ENCODE measurements around the gene TBC1D8.

The TBC1D8 gene

DNA sequence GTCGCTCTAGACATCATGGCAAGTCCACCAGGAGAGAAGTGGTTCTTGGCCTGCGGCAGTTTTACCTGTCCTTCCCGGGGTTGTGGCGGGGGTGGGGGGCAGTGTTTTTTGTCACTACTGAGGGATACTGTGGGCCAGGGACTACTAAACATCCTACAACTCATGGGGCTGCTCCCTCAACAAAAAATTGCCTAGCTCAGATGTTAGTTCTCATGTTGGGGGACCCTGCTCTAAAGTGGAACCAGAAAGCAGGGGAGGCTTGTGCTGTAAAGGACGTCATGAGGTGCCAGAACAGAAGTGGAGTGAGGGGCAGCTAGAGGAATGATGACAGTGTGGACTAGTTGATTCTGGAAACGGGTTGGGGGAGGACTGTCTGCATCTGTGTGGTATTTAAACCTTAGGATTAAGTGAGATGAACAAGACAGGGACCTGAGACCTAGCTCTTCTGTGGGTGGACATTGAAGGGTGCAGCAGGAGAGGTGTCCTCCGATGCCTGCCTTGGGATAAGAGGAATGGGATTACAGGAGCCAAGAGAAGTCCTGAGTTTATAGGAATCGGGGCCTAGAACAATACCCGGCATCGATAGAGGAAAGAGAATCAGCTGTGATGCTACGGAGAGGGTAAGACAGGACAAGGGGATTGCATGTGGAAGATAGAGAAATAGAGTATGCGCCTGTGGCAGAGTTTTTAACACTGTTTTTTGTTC is 146.4 kb downstream of the TBC1D8 start:
- Mint-ChIP-seq H3K27me3 (no peaks in the 10 kb centered on the region), H3K4me3 (peak overlapping the region; percentile 85 to 96), H3K4me1 (ENCODE audit: low read depth in 2 of 2) (peaks cover 36 to 56% of the 10 kb centered on the region in 2 donors), H3K9me3 (peaks cover 0 to 2% of the 10 kb centered on the region in 2 donors), H3K27ac (peak overlapping the region; percentile 95 to 98), H3K36me3 (ENCODE audit: insufficient read depth) (peaks cover 85% of the 10 kb centered on the region)
- DNase-seq (no peak), ATAC-seq (replicated peaks) (no peak)

DNA sequence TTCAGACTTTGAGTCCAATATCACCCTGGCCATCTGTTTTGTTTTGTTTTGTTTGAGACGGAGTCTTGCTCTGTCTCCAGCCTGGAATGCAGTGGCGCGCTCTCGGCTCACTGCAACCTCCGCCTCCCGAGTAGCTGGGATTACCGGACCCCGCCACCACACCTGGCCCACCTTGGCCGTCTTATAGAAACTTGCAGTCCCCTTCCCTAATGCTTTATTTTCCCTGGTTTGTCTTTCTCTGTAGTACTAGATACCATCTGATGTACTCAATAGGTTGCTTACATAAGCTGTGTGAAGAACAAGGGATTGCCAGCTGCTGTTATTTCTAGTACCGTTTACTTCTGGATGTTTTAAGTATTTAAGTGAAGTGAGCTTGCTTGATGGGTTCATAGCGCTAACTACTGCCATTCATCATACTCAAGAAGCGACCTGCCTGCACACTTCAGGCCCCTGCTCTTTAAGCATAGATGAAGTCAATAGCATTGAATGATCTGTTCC is 147.9 kb downstream of the TBC1D8 start:
- Mint-ChIP-seq H3K4me3 (peak overlapping the region; percentile 85 to 96), H3K27me3 (no peaks in the 10 kb centered on the region), H3K36me3 (ENCODE audit: insufficient read depth) (peaks cover 70% of the 10 kb centered on the region), H3K27ac (peak overlapping the region; percentile 95 to 98), H3K4me1 (ENCODE audit: low read depth in 2 of 2) (peaks cover 36 to 50% of the 10 kb centered on the region in 2 donors), H3K9me3 (peaks cover 0 to 2% of the 10 kb centered on the region in 2 donors)
- ATAC-seq (replicated peaks) = no peak
- DNase-seq = no peak

DNA sequence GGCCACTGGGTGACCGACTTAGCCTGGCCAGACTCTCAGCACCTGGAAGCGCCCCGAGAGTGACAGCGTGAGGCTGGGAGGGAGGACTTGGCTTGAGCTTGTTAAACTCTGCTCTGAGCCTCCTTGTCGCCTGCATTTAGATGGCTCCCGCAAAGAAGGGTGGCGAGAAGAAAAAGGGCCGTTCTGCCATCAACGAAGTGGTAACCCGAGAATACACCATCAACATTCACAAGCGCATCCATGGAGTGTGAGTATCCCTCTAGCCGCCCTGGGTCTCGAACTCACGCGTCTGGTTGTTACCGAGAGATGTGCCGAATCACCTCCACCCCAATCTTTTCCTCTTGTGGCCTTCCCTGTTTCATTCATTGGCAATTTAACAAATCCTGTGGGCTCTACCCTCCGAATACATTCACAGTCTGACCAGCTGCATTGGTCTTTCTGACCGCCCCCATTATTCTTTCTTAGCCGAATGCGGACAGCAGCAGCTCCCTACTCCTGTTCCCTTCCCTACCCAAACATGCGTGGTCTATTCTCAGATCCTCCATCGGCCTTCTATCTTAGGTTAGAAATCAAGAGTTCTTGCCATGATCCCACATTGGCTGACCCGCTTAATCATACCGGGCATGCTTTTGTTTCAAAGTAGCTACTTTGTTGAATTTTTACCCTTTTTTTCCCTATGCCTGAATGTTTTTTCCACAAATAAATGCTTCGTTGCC is 148.5 kb downstream of the TBC1D8 start:
- H3K27ac Mint-ChIP-seq = peak overlapping the region; percentile 95 to 98
- H3K9me3 Mint-ChIP-seq = peaks cover 0 to 2% of the 10 kb centered on the region in 2 donors
- peaks cover 64% of the 10 kb centered on the region for H3K36me3 Mint-ChIP-seq (ENCODE audit: insufficient read depth)
- ATAC-seq (replicated peaks) = no peak
- peak overlapping the region; percentile 85 to 96 for H3K4me3 Mint-ChIP-seq
- no peaks in the 10 kb centered on the region for H3K27me3 Mint-ChIP-seq
- no peak for DNase-seq
- H3K4me1 Mint-ChIP-seq (ENCODE audit: low read depth in 2 of 2) = peaks cover 33 to 44% of the 10 kb centered on the region in 2 donors

DNA sequence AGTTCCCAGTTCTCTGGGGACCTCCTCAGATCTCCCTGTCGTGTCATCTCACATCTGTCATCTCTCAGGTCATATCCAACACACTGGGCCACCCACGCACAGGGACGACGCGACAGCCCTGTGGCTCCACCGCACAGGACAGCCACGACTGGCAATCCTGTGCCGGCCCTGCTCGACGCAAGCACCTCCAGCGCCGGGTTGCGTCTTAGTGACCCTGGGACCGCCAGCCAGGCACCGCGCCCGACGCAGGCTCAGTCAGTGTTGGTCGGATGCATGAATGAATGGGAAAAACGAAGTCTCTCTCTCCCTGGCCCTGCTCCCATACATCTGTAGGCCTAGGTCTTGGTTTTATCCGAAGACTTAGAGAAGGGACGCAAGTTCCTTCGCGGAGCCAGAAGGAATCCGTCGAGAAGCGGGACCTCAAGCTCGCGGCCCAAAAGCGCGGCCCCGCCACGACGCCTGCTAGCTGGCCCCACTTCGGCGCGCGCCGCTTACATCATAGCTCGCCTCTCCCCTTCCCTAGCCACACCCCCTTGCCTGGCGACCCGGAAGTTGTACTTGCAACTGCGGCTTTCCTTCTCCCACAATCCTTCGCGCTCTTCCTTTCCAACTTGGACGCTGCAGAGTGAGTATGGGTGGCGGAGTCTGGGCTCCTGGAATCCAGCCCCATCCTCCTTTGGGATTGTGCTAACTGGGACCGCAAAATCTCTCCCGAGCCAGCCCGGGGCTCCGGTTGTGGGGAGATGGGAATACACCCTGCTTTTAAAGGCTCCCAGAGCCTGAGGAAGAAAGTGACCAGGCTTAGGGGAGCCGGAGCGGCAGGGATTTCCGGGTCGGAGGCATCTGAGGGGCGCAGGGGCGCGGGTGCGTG is 149.3 kb downstream of the TBC1D8 start, which contains the start of gene RPL31:
Gene RPL31 (plus strand): TSS at position 599 of the 871 bp plus-strand sequence. CDS start 413 bp downstream, outside the sequence.
- peaks cover 0 to 2% of the 10 kb centered on the region in 2 donors for H3K9me3 Mint-ChIP-seq
- H3K27me3 Mint-ChIP-seq = no peaks in the 10 kb centered on the region
- ATAC-seq (replicated peaks) = peak; percentile 97
- DNase-seq = peak; percentile 92 to 95 (median 93)
- H3K27ac Mint-ChIP-seq = peak within 1 kb of the TSS; percentile 95 to 98
- peaks cover 31 to 43% of the 10 kb centered on the region in 2 donors for H3K4me1 Mint-ChIP-seq (ENCODE audit: low read depth in 2 of 2)
- H3K36me3 Mint-ChIP-seq (ENCODE audit: insufficient read depth) = peaks cover 56% of the 10 kb centered on the region
- peak within 1 kb of the TSS; percentile 85 to 96 for H3K4me3 Mint-ChIP-seq

DNA sequence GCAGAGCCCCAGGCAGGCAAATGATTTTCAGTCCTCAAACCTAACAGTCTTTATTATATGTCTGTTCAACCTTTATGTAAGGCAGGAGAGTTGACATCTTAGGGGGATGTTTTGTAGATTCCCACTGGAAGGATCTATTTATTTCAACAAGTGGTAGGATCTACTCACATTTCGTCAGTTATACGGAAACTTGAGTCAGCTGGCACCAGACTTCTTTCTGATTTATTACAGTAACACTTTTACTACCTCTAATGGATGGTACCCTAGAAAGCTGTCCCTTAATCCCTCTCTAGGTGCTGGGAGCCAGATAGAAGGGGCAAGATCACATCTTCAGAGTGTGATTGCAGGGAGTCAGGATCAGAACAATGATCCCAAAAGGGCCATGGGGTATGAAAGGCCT is 151.2 kb downstream of the TBC1D8 start:
- Mint-ChIP-seq H3K4me1 (ENCODE audit: low read depth in 2 of 2) (peaks cover 28 to 34% of the 10 kb centered on the region in 2 donors), H3K27me3 (no peaks in the 10 kb centered on the region), H3K9me3 (peaks cover 0 to 2% of the 10 kb centered on the region in 2 donors), H3K27ac (peak overlapping the region in 1 of 2 donors; percentile 49), H3K36me3 (ENCODE audit: insufficient read depth) (peaks cover 37% of the 10 kb centered on the region), H3K4me3 (no peak overlapping the region)
- ATAC-seq (replicated peaks) = no peak
- DNase-seq = no peak

DNA sequence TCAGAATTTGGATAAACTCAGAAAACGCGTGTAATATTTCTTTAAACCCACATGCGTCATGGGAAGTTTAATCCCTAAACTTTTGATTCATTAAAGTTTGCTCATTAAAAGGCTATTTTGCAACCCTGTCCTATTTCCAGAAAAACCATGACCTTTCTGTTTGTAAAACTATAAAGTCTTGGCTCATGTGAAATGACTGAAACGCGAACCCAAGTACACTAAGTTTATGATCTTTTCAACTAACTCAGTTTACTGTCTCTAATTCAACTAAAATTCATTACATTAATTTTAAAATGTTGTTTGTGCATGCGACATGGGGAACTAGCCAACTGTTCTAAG is 153.0 kb downstream of the TBC1D8 start:
- H3K27ac Mint-ChIP-seq = no peak overlapping the region
- DNase-seq (no peak), ATAC-seq (replicated peaks) (no peak)
- peaks cover 11 to 16% of the 10 kb centered on the region in 2 donors for H3K4me1 Mint-ChIP-seq (ENCODE audit: low read depth in 2 of 2)
- peaks cover 0 to 2% of the 10 kb centered on the region in 2 donors for H3K9me3 Mint-ChIP-seq
- no peaks in the 10 kb centered on the region for H3K27me3 Mint-ChIP-seq
- H3K4me3 Mint-ChIP-seq = no peak overlapping the region
- peaks cover 19% of the 10 kb centered on the region for H3K36me3 Mint-ChIP-seq (ENCODE audit: insufficient read depth)

DNA sequence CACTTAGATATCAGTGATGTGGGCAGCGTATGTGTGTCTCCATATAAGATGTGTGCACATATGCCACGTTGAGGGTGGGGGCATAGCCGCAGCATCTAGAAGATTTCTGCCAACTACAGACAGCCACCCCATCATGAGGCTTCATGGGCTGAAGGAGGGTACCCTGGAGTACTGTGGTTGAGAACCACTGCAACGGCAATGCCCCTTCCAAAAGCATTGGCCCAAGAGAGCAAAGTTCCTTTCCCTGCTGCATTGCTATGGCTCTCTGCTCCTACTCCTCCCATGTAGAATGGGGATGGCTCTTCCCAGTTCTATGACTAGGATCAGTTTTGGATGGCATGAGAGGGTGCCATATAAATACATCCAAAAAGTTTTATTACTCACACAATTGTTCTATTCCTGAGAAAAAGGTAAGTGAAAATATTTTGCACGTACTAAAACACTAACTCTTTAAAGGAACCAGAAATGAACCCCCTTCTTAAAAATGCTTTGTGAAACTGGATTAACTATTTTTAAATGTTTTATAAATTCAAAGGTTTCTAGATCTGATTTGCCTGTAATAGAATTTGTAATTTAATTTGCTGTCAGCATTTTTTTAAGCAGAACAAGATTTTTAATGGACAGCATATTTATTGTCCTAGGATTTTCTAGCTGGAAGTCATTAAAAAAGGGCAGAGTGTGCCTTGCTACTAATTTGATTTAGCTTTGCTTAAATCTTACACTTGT is 153.5 kb downstream of the TBC1D8 start:
- no peak for ATAC-seq (replicated peaks)
- no peak overlapping the region for H3K4me3 Mint-ChIP-seq
- H3K9me3 Mint-ChIP-seq = peaks cover 0 to 2% of the 10 kb centered on the region in 2 donors
- no peaks in the 10 kb centered on the region for H3K27me3 Mint-ChIP-seq
- peaks cover 14% of the 10 kb centered on the region for H3K36me3 Mint-ChIP-seq (ENCODE audit: insufficient read depth)
- H3K4me1 Mint-ChIP-seq (ENCODE audit: low read depth in 2 of 2) = peaks cover 6 to 11% of the 10 kb centered on the region in 2 donors
- DNase-seq = no peak
- H3K27ac Mint-ChIP-seq = no peak overlapping the region

DNA sequence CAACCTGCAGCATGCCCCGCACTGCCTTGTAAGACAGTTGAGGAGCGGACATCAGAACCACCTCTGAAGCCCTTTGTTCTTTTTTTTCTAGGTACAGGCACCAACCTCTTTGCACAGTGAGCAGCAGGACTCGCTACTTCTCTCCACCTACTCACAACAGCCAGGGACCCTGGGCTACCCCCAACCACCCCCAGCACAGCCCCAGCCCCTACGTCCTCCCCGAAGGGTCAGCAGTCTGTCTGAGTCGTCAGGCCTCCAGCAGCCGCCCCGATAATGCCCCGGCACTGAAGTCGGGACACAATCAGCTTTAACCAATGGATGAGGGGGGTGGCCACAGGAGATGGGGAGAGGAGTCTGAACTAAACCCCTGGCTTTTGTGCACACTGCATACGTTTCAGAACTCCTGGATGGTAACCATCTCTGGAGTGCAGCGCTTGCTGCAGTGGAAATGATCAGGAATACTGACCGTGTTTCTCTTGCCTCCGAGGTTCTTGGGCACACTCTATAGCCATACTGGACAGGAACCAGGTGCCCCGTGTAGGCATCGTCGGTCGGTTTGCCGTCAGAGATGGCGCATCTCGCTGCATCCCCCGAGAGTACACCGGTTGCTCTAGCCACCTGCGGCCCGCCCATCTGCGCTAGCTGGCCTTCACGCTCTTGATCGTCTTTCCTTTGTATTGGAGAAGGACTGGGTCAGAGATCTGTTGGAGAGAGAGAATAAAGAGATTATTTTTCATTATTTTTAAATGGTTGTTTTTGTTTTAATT is 155.7 kb downstream of the TBC1D8 start:
- Mint-ChIP-seq H3K27ac (no peak overlapping the region), H3K27me3 (no peaks in the 10 kb centered on the region), H3K4me1 (ENCODE audit: low read depth in 2 of 2) (no peaks in the 10 kb centered on the region), H3K4me3 (no peak overlapping the region), H3K9me3 (no peaks in the 10 kb centered on the region), H3K36me3 (ENCODE audit: insufficient read depth) (peaks cover 3% of the 10 kb centered on the region)
- no peak for DNase-seq
- no peak for ATAC-seq (replicated peaks)

DNA sequence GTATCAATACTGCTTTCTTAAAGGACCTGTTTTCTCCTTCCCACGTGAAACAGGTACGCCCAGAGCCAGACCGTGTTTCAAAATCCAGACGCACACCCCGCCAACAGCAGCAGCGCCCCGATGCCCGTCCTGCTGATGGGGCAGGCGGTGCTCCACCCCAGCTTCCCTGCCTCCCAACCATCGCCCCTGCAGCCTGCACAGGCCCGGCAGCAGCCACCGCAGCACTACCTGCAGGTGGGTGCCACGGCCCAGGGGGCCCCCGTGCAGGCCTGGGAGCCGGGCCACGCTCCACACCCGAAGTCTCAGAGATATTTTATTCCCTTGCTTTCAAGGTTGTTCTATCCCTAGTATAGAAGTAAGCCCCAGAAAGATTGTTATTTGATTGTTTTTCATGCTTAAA is 157.9 kb downstream of the TBC1D8 start:
- Mint-ChIP-seq H3K36me3 (ENCODE audit: insufficient read depth) (no peaks in the 10 kb centered on the region), H3K27me3 (no peaks in the 10 kb centered on the region), H3K4me3 (no peak overlapping the region), H3K9me3 (no peaks in the 10 kb centered on the region), H3K27ac (no peak overlapping the region), H3K4me1 (ENCODE audit: low read depth in 2 of 2) (no peaks in the 10 kb centered on the region)
- DNase-seq = no peak
- no peak for ATAC-seq (replicated peaks)

DNA sequence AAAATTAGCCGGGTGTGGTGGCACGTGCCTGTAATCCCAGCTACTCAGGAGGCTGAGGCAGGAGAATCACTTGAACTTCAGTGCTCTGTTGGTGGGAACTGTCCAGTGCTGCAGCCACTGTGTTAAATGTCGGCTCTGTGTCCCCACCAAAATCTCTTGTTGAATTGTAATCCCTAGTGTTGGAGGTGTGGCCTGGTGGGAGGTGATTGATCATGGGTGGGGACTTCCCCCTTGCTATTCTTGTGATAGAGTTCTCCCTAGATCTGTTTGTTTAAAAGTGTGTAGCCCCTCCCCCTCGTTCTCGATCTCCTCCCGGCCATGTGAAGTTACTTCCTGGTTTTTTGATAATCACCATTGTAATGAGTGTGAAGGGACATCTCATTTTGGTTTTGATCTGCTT is 158.9 kb downstream of the TBC1D8 start:
- Mint-ChIP-seq H3K4me1 (ENCODE audit: low read depth in 2 of 2) (no peaks in the 10 kb centered on the region), H3K27ac (no peak overlapping the region), H3K9me3 (no peaks in the 10 kb centered on the region), H3K4me3 (no peak overlapping the region), H3K36me3 (ENCODE audit: insufficient read depth) (no peaks in the 10 kb centered on the region), H3K27me3 (no peaks in the 10 kb centered on the region)
- DNase-seq = no peak
- ATAC-seq (replicated peaks) = no peak

DNA sequence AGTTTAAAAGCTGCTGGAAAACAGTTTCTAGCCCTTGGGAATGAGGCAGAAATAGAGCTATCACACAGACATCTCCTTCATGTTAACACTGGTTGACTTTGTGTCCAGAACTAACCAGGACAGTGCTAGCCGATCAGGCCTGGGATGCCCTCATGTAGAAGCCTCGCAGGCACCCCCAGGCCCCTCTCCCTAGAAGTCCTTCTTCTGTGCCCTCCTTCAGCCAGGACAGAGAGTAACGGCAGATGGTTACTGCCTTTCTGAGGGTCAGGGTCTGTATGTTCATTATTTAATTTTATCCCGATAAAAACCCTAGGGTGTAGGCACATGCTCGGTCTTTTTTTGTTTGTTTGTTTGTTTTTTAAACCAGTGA is 159.8 kb downstream of the TBC1D8 start:
- ATAC-seq (replicated peaks) (no peak), DNase-seq (no peak)
- Mint-ChIP-seq H3K9me3 (no peaks in the 10 kb centered on the region), H3K4me1 (ENCODE audit: low read depth in 2 of 2) (no peaks in the 10 kb centered on the region), H3K27ac (no peak overlapping the region), H3K4me3 (no peak overlapping the region), H3K27me3 (no peaks in the 10 kb centered on the region), H3K36me3 (ENCODE audit: insufficient read depth) (no peaks in the 10 kb centered on the region)

DNA sequence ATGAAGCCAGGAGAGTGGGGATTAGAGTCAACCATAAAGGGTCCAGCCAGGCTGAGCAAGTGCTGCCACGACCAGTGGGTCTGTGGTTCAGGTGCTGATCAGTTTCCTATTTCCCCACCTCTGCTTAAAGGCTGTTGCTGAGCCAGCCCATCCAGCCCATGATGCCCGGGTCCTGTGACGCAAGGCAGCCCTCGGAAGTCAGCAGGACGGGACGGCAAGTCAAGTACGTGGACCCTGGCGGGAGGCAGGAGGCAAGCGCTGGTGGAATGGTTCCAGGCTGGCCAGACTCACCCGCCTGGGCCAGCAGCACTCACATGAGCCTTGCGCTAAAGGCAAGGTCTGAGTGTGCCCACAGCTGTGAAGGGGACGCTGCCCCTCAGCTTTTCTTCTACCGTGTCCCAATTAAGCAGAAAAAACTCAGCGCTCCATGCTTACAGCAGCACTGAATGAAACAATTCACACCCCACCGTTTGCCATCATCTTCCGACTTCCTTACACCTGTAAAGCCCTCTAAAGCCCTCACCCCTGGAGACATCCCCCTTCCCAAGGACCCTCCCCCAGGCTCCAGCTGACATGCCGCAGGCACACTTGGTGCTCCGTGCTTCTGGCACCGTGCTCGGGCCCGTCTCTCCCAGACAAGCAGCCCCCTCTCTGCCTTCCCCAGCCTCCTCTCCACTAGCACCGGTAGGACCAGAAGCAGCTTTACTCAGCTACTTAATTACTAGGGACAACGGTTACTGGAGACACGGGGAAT is 160.4 kb downstream of the TBC1D8 start:
- no peak for DNase-seq
- Mint-ChIP-seq H3K27me3 (no peaks in the 10 kb centered on the region), H3K36me3 (ENCODE audit: insufficient read depth) (no peaks in the 10 kb centered on the region), H3K9me3 (no peaks in the 10 kb centered on the region), H3K27ac (no peak overlapping the region), H3K4me1 (ENCODE audit: low read depth in 2 of 2) (no peaks in the 10 kb centered on the region), H3K4me3 (no peak overlapping the region)
- no peak for ATAC-seq (replicated peaks)
